GM21381 (cell line): ENCODE data around the gene OSBP2.

Source experiments
- ATAC-seq: cut with Tn5 transposase; IDR thresholded peaks from one replicate; pipeline ENCODE4 v1.9.1; 2021; ENCODE audit warnings: mild to moderate bottlenecking, moderate library complexity; ENCODE audit not compliant: unreplicated experiment

The OSBP2 gene

GRCh38 chr22:30878516-30879414, 184.1 kb downstream of the OSBP2 start:
- ATAC-seq: no peak

- no peak for ATAC-seq
Measured at GRCh38 chr22:30879415-30879797, 184.7 kb downstream of the OSBP2 start.

- no peak for ATAC-seq
Measured at GRCh38 chr22:30880181-30880601, 185.5 kb downstream of the OSBP2 start.

GRCh38 chr22:30880847-30881246, 186.2 kb downstream of the OSBP2 start:
- ATAC-seq: no peak

GRCh38 chr22:30881361-30882183, 186.9 kb downstream of the OSBP2 start:
- no peak for ATAC-seq

- no peak for ATAC-seq
Measured at GRCh38 chr22:30882184-30882717, 187.6 kb downstream of the OSBP2 start.

- ATAC-seq: no peak
Measured at GRCh38 chr22:30882974-30883533, 188.4 kb downstream of the OSBP2 start.

- ATAC-seq: no peak
Measured at GRCh38 chr22:30883586-30884145, 189.0 kb downstream of the OSBP2 start.

- no peak for ATAC-seq
Measured at GRCh38 chr22:30884211-30885000, 189.7 kb downstream of the OSBP2 start.

- ATAC-seq: no peak
Measured at GRCh38 chr22:30885001-30885366, 190.3 kb downstream of the OSBP2 start.

- ATAC-seq: no peak
Measured at GRCh38 chr22:30885591-30885990, 190.9 kb downstream of the OSBP2 start.

- no peak for ATAC-seq
Measured at GRCh38 chr22:30887453-30887852, 192.8 kb downstream of the OSBP2 start.

GRCh38 chr22:30887861-30888260, 193.2 kb downstream of the OSBP2 start:
- ATAC-seq: no peak

GRCh38 chr22:30889268-30889995, 194.8 kb downstream of the OSBP2 start:
- no peak for ATAC-seq

- ATAC-seq: no peak
Measured at GRCh38 chr22:30889996-30890480, 195.4 kb downstream of the OSBP2 start.

- ATAC-seq: no peak
Measured at GRCh38 chr22:30890686-30891442, 196.2 kb downstream of the OSBP2 start.

GRCh38 chr22:30891443-30891755, 196.7 kb downstream of the OSBP2 start:
- no peak for ATAC-seq

GRCh38 chr22:30891781-30892180, 197.1 kb downstream of the OSBP2 start:
- no peak for ATAC-seq

- ATAC-seq: no peak
Measured at GRCh38 chr22:30892286-30892685, 197.6 kb downstream of the OSBP2 start.
